GM19240 (cell line): Measurements from ENCODE around the gene SBNO1.
"Not testable (repeated sequence)": the region's sequence is repeated elsewhere in the genome, so short reads cannot be mapped to it uniquely, and the experiment has no call there.

Experiments used
- DNase-seq: peaks from one replicate; pipeline ENCODE4 v3.0.0; 2011; ENCODE audit warnings: low spot score; ENCODE audit not compliant: insufficient read length

SBNO1 gene

DNA sequence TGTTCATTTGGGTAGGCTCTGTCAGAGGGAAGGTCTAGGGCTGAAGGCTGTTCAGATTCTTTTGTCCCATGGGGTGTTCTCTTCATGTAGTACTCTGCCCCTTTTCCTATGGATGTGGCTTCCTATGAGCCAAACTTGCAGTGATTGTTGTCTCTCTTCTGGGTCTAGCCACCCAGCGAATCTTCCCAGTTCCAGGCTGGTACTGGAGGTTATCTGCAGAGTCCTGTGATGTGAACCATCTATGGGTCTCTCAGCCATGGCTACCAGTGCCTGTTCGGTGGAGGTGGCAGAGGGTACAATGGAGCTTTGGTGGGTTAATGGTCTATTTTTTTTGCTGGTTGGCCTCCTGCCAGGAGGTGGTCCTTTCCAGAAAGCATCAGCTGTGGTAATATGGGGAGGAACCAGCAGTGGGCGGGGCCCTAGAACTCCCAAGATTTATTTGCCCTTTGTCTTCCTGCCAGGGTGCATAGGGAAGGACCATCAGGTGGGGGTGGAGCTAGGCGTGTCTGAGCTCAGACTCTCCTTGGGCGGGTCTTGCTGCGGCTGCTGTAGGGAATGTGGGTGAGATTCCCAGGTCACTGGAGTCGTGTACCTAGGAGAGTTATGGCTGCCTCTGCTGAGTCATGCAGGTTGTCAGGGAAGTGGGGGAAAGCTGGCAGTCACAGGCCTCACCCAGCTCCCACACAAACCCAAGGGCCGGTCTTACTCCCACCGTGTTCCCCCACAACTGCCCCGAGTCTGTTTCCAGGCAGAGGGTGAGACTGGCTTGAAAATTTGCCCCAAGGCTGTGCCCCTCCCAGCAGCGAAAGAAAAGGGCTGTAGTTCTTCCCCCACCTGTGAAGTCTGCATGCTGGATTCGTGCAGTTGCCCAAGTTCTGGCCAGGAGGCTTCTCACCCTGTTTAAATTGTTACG is 113.9 kb downstream of the SBNO1 start:
- no peak for DNase-seq

DNA sequence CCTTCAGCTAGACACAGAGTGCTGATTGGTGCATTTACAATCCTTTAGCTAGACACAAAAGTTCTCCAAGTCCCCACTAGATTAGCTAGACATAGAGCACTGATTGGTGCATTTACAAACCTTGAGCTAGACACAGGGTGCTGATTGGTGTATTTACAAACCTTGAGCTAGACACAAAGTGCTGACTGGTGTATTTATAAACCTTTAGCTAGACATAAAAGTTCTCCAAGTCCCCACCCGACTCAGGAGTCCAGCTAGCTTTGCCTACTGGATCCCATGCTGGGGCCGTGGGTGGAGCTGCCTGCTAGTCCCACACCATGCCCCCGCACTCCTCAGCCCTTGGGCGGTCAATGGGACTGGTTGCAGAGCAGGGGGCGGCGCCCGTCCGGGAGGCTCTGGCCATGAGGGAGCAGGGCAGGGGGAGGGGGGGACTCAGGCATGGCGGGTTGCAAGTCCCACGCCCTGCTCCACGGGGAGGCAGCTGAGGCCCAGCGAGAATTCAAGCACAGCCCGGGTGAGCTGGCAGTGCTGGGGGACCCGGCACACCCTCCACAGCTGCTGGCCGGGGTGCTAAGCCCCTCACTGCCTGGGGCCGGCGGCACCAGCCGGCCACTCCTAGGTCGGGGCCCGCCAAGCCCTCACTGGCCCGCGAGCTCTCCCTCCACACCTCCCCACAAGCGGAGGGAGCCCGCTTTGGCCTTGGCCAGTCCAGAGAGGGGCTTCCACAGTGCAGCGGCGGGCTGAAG is 115.5 kb downstream of the SBNO1 start:
- DNase-seq, result not testable (repeated sequence)

DNA sequence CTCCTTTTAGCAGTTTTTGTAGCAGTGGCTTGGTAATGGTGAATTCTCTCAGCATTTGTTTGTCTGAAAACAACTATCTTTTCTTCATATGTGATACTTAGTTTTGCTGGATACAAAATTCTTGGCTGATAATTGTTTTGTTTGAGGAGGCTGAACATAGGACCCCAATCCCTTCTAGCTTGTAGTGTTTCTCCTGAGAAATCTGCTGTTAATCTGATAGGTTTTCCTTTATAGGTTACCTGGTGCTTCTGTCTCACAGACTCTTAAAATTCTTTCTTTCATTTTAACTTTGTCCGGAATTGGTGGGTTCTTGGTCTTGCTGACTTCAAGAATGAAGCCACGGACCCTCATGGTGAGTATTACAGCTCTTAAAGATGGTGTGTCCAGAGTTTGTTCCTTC is 116.5 kb downstream of the SBNO1 start:
- not testable (repeated sequence) for DNase-seq

DNA sequence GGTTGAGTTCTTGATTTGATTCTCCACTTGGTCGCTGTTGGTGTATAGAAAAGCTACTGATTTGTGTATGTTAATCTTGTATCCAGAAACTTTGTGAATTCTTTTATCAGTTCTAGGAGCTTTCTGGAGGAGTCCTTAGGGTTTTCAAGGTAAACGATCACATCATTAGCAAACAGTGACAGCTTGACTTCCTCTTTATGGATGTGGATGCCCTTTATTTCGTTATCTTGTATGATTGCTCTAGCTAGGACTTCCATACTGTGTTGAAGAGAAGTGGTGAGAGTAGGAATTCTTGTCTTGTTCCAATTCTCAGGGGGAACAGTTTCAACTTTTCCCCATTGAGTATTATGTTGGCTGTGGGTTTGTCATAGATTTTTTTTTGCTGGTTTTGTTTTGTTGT is 119.0 kb downstream of the SBNO1 start:
- DNase-seq, result no peak

DNA sequence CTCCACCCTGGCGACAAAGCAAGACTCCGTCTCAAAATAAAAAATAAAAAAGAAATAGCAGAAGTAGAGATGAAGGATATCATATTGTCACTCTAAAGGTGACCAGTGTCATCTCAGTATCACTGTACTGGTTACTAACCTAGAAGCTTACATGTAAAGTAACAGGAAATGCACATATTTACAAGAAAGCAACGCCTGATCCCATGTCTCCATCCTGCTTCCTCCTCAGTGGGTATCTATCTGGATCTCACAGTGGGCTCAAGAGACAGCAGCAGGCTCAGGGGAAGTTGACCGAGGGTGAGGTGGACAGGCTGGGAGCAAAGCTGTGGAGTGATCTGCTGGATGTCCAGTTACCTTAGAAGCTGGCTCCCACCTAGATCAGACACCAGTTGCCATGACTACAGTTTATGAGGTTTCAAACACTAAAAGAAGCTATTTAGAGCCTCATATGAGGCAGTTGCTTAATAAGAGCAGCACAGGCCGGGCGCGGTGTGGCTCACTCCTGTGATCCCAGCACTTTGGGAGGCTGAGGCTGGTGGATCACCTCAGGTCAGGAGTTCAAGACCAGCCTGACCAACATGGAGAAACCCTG is 120.9 kb downstream of the SBNO1 start:
- DNase-seq, result no peak

DNA sequence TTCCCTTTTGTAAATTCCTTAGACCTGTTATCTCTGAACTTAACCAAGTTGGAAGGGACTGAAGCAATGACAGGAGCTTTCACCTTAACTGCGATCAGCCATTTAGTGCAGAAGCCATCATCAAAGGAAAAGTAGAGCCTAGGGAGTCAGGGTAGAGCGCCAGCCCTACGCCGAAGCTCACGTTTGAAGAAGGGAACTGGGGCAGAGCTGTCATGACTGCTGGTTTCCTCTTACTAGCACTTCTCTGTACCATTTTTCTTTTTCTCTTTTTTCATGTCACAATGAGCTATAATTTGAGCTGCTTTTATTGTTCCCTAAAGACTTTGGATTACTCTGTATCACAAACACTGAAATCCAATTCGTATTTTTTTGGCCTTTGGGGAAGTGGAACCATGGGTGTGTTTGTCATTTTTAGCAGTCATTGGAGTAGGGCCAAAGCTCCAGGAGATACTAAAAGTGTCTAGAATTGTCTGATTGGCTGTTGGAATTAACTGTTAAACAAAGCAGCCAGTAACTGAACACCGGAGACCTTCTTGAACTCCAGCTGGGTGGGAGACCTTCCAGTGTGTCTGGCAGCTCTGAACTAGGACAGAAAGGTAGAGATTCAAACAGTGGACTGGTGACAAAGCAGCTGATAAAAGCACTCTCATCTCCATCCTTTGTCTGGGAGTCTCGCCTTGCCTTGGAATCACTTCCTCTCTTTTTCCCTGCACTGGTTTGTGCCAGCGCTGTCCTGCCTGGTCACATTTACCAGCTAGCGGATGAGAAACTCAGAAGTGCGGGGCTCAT is 122.3 kb downstream of the SBNO1 start:
- no peak for DNase-seq
